ENCODE measurements around the gene PLEKHA5.

DNA sequence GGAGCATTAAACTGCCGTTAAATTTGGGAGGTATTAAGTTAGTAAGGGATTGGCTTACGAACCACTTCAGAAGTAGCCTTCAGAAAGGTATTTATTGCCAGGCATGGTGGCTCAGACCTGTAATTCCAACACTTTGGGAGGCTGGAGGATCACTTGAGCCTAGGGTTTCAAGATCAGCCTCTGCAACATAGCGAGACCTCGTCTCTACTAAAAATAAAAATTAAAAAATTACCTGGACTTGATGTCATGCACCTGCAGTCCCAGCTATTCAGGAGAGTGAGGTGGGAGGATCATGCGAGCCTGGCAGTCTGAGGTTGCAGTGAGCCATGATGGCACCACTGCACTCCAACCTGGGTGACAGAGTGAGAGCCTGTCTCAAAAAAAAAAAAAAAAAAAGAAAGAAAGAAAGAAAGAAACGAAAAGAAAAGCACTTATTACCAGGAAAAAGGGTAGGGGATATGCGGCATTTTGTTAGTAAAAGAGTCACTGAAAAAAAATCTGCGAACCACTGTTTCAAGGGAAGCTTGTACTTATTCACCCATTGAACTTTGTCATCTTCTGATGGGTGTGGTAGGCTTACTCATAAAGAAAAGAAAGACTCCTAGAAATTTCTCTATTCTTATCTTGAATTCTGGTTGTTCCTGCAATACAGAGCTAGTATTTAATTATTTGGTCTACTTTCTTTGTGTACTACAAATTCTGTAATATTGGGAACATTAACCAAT is 33.6 kb upstream of the PLEKHA5 start:
- TF ChIP-seq CTCF (optimal IDR thresholded peaks at IDR 0.05 in 1 of 3, IDR thresholded peaks at IDR 0.05 in 1 of 3, conservative IDR thresholded peaks at IDR 0.05 in 1 of 3; ENCODE audit: extremely low read depth in 1 of 3, insufficient read depth in 2 of 3, low read length in 3 of 3) (no peak), EZH2 (IDR thresholded peaks at IDR 0.05; ENCODE audit: low read length) (no peak)

Measured in keratinocyte (primary cell).